Renal cortical epithelial cell (primary cell): ENCODE data around the gene ABO. TPM values are rescaled to one million over a fixed set of nuclear protein-coding genes. Genes with fewer than 3 reads are reported as not detected.
"Not testable (repeated sequence)": the region's sequence is repeated elsewhere in the genome, so short reads cannot be mapped to it uniquely, and the experiment has no call there.

ENCODE experiments used
- DNase-seq: peaks from one replicate; pipeline ENCODE4 v3.0.0-alpha.2; 2011; ENCODE audit warnings: low read depth
- total RNA-seq: library from RNA; depleted of rRNA; stranded (reverse); fragments of >200 nt; gene quantifications from 2 replicates; pipeline ENCODE4 v1.2.3, GENCODE V29; 2014

Gene ABO
- total RNA-seq, 1 donor from 2014 or later = 4.5 TPM

GRCh38 chr9:133290751-133291302 lies 15.8 kb upstream of the ABO start:
- no peak for DNase-seq

GRCh38 chr9:133286523-133286922 lies 11.5 kb upstream of the ABO start:
- peak; percentile 49 for DNase-seq

- DNase-seq = no peak
These were observed 10.3 kb upstream of the ABO start for GRCh38 chr9:133285252-133285775.

GRCh38 chr9:133284362-133284761 lies 9.4 kb upstream of the ABO start:
- DNase-seq = no peak

GRCh38 chr9:133283255-133284032 lies 8.4 kb upstream of the ABO start:
- DNase-seq = not testable (repeated sequence)

GRCh38 chr9:133282464-133283238 lies 7.7 kb upstream of the ABO start:
- no peak for DNase-seq

- no peak for DNase-seq
These were observed 5.4 kb upstream of the ABO start for GRCh38 chr9:133280392-133280791.

GRCh38 chr9:133278161-133279114 lies 3.4 kb upstream of the ABO start:
- DNase-seq = no peak

GRCh38 chr9:133277467-133277866 lies 2.5 kb upstream of the ABO start:
- DNase-seq = no peak

GRCh38 chr9:133276923-133277322 lies 1.9 kb upstream of the ABO start:
- no peak for DNase-seq

GRCh38 chr9:133276001-133276884 lies 1.2 kb upstream of the ABO start:
- DNase-seq = no peak

GRCh38 chr9:133274236-133275104 lies 531 bp downstream of the ABO start:
- DNase-seq = no peak

- no peak for DNase-seq
These were observed 1.2 kb downstream of the ABO start for GRCh38 chr9:133273819-133274218.

- DNase-seq = no peak
These were observed 1.9 kb downstream of the ABO start for GRCh38 chr9:133273098-133273497.

GRCh38 chr9:133269537-133270362 lies 5.3 kb downstream of the ABO start:
- DNase-seq = peak; percentile 74

- DNase-seq = peak; percentile 49
These were observed 5.9 kb downstream of the ABO start for GRCh38 chr9:133269136-133269535.

GRCh38 chr9:133268335-133269056 lies 6.5 kb downstream of the ABO start:
- DNase-seq = no peak

GRCh38 chr9:133264235-133264764 lies 10.7 kb downstream of the ABO start:
- DNase-seq = no peak
